ENCODE measurements around the gene PRICKLE4.
A peak's percentile ranks its signal among the peaks of the same experiment; 100 is the strongest.

Gene PRICKLE4

GRCh38 chr6:41777551-41778285 lies 2.9 kb upstream of the PRICKLE4 start:
- H3K27me3 ChIP-seq (ENCODE audit: low read length) = no peaks in the 10 kb centered on the region
- no peak overlapping the region for H2AFZ ChIP-seq (ENCODE audit: low read depth, low read length, severe bottlenecking)
- no peaks in the 10 kb centered on the region for H3K9me3 ChIP-seq (ENCODE audit: insufficient read depth, low read length)
- no peak overlapping the region for H3K4me3 ChIP-seq (ENCODE audit: insufficient read depth, low read length, poor library complexity, severe bottlenecking)
- no peaks in the 10 kb centered on the region for H3K9me2 ChIP-seq (replicated peaks; ENCODE audit: insufficient read depth, low read length)
- peaks cover 18% of the 10 kb centered on the region for H3F3A ChIP-seq (ENCODE audit: insufficient read depth)
- H3K79me2 ChIP-seq (ENCODE audit: insufficient read depth, low read length) = no peaks in the 10 kb centered on the region
- H3K36me3 ChIP-seq (ENCODE audit: low read length) = no peaks in the 10 kb centered on the region
- TF ChIP-seq CTCF (IDR thresholded peaks at IDR 0.05; ENCODE audit: insufficient read depth, low read length, poor library complexity, severe bottlenecking) = no peak
- no peak overlapping the region for H3K4me2 ChIP-seq (ENCODE audit: low read depth, low read length, poor library complexity, severe bottlenecking)
- no peaks in the 10 kb centered on the region for H4K20me1 ChIP-seq (ENCODE audit: low read depth, low read length)
- no peak overlapping the region for H3K9ac ChIP-seq (ENCODE audit: low read length)
- H3K27ac ChIP-seq (ENCODE audit: low read depth, low read length) = no peak overlapping the region

- H3K4me3 ChIP-seq (ENCODE audit: insufficient read depth, low read length, poor library complexity, severe bottlenecking) = peak overlapping the region; percentile 80
- H3K9me3 ChIP-seq (ENCODE audit: insufficient read depth, low read length) = no peaks in the 10 kb centered on the region
- H3K27ac ChIP-seq (ENCODE audit: low read depth, low read length) = no peak overlapping the region
- peak overlapping the region; percentile 68 for H3K9ac ChIP-seq (ENCODE audit: low read length)
- no peaks in the 10 kb centered on the region for H3K9me2 ChIP-seq (replicated peaks; ENCODE audit: insufficient read depth, low read length)
- no peaks in the 10 kb centered on the region for H3K27me3 ChIP-seq (ENCODE audit: low read length)
- H4K20me1 ChIP-seq (ENCODE audit: low read depth, low read length) = no peaks in the 10 kb centered on the region
- peak overlapping the region; percentile 18 for H2AFZ ChIP-seq (ENCODE audit: low read depth, low read length, severe bottlenecking)
- H3F3A ChIP-seq (ENCODE audit: insufficient read depth) = peaks cover 18% of the 10 kb centered on the region
- peak overlapping the region; percentile 86 for H3K4me2 ChIP-seq (ENCODE audit: low read depth, low read length, poor library complexity, severe bottlenecking)
- TF ChIP-seq CTCF (IDR thresholded peaks at IDR 0.05; ENCODE audit: insufficient read depth, low read length, poor library complexity, severe bottlenecking) = no peak
- no peaks in the 10 kb centered on the region for H3K79me2 ChIP-seq (ENCODE audit: insufficient read depth, low read length)
- H3K36me3 ChIP-seq (ENCODE audit: low read length) = no peaks in the 10 kb centered on the region
Observed at GRCh38 chr6:41778895-41779294, 1.7 kb upstream of the PRICKLE4 start.

GRCh38 chr6:41779336-41779735 lies 1.2 kb upstream of the PRICKLE4 start:
- H2AFZ ChIP-seq (ENCODE audit: low read depth, low read length, severe bottlenecking) = peak overlapping the region; percentile 18
- peak overlapping the region; percentile 80 for H3K4me3 ChIP-seq (ENCODE audit: insufficient read depth, low read length, poor library complexity, severe bottlenecking)
- no peak overlapping the region for H3K27ac ChIP-seq (ENCODE audit: low read depth, low read length)
- no peaks in the 10 kb centered on the region for H3K79me2 ChIP-seq (ENCODE audit: insufficient read depth, low read length)
- H3K36me3 ChIP-seq (ENCODE audit: low read length) = no peaks in the 10 kb centered on the region
- H3K9ac ChIP-seq (ENCODE audit: low read length) = peak overlapping the region; percentile 68
- peaks cover 18% of the 10 kb centered on the region for H3F3A ChIP-seq (ENCODE audit: insufficient read depth)
- H3K9me3 ChIP-seq (ENCODE audit: insufficient read depth, low read length) = no peaks in the 10 kb centered on the region
- TF ChIP-seq EZH2phosphoT487 (conservative IDR thresholded peaks at IDR 0.05; ENCODE audit: low read length) (no peak), CTCF (IDR thresholded peaks at IDR 0.05; ENCODE audit: insufficient read depth, low read length, poor library complexity, severe bottlenecking) (no peak)
- H3K27me3 ChIP-seq (ENCODE audit: low read length) = no peaks in the 10 kb centered on the region
- H4K20me1 ChIP-seq (ENCODE audit: low read depth, low read length) = no peaks in the 10 kb centered on the region
- H3K4me2 ChIP-seq (ENCODE audit: low read depth, low read length, poor library complexity, severe bottlenecking) = peak overlapping the region; percentile 86
- no peaks in the 10 kb centered on the region for H3K9me2 ChIP-seq (replicated peaks; ENCODE audit: insufficient read depth, low read length)
